Right renal pelvis (tissue), 4 donors: ENCODE data around the gene PNP. TPM values are rescaled to one million over a fixed set of nuclear protein-coding genes. Genes with fewer than 3 reads are reported as not detected.

ENCODE experiments used
- polyA plus RNA-seq, 4 donors: library from polyadenylated mRNA; unstranded; fragments of 120-200 nt; gene quantifications; one replicate each; pipeline ENCODE4 v1.2.1, GENCODE V29; 2013; ENCODE audit not compliant: insufficient read length in 4 of 4

The PNP gene
- polyA plus RNA-seq, 4 donors = 58.0 to 95.0 (median 65.5) TPM

Other genes with a start within 250 kb of the PNP start
- not detected for gene OR11H6, start 245.7 kb upstream of the PNP start, polyA plus RNA-seq
- under 1 TPM; 0.23 to 0.39 (median 0.30) TPM for gene OR11H7, start 240.4 kb upstream of the PNP start, polyA plus RNA-seq
- not detected for gene OR11H4, start 230.1 kb upstream of the PNP start, polyA plus RNA-seq
- 10 to 100 TPM; 25.4 to 27.5 (median 26.9) TPM for gene TTC5, start 163.5 kb upstream of the PNP start, polyA plus RNA-seq
- gene CCNB1IP1, start 136.1 kb upstream of the PNP start, polyA plus RNA-seq = 100 to 1,000 TPM; 115 to 132 (median 117) TPM
- 10 to 100 TPM; 45.2 to 63.2 (median 55.0) TPM for gene PARP2, start 125.8 kb upstream of the PNP start, polyA plus RNA-seq
- 10 to 100 TPM; 14.4 to 22.5 (median 17.6) TPM for gene TEP1, start 55.9 kb upstream of the PNP start, polyA plus RNA-seq
- gene KLHL33, start 33.2 kb upstream of the PNP start, polyA plus RNA-seq = under 1 TPM; 0.30 to 0.54 (median 0.49) TPM
- 10 to 100 TPM; 42.0 to 59.7 (median 48.8) TPM for gene OSGEP, start 14.6 kb upstream of the PNP start, polyA plus RNA-seq
- gene APEX1, start 14.2 kb upstream of the PNP start, polyA plus RNA-seq = 100 to 1,000 TPM; 318 to 344 (median 328) TPM
- 10 to 100 TPM; 34.1 to 38.0 (median 36.4) TPM for gene PIP4P1, start 8.0 kb upstream of the PNP start, polyA plus RNA-seq
- gene RNASE10, start 36.1 kb downstream of the PNP start, polyA plus RNA-seq = under 1 TPM in 2 of 4 donors, not detected in 2; 0.30 to 0.43 TPM
- gene RNASE9, start 91.6 kb downstream of the PNP start, polyA plus RNA-seq = not detected
- not detected for gene RNASE11, start 118.6 kb downstream of the PNP start, polyA plus RNA-seq
- not detected for gene RNASE12, start 122.0 kb downstream of the PNP start, polyA plus RNA-seq
- gene OR6S1, start 172.3 kb downstream of the PNP start, polyA plus RNA-seq = not detected
- gene RNASE4, start 215.2 kb downstream of the PNP start, polyA plus RNA-seq = 1 to 10 TPM; 1.7 to 6.5 (median 2.6) TPM
- 1 to 10 TPM; 2.8 to 4.0 (median 3.8) TPM for gene ANG, start 219.4 kb downstream of the PNP start, polyA plus RNA-seq